Astrocyte (in vitro differentiated cells and primary cell): ENCODE results near the gene CDSN.

Experiments used
- CTCF ChIP-seq: IDR thresholded peaks from 2 replicates; pipeline ENCODE4 v1.5.1; 2011; ENCODE audit warnings: low read depth, mild to moderate bottlenecking, inconsistent platforms, low read length, moderate library complexity; ENCODE audit not compliant: insufficient read depth
- EZH2 ChIP-seq: IDR thresholded peaks from 2 replicates; pipeline ENCODE4 v1.6.1; 2012; ENCODE audit warnings: mild to moderate bottlenecking, low read length, inconsistent platforms; ENCODE audit not compliant: insufficient read depth

DNA sequence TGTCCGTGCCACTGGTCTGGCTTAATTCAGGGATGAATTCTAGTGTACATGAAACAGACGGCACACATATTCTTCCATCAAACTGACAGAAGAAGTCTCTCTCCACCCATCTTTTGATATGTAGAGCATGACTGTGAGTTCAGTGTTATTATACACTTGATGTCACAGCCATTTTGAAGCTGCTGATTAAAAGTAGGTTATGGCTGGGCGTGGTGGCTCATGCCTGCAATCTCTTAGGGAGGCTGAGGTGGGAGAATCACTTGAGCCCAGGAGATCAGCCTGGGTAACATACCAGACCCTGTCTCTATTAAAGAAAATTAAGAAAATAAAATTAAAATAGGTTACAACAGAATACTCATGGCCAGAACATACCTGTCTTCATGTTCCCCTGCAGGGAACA is 28.6 kb downstream of the CDSN start:
- TF ChIP-seq CTCF (no peak), EZH2 (no peak)
